Effector memory CD8-positive, alpha-beta T cell (primary cell): Measurements from ENCODE around the gene UNC119.

ENCODE experiments used
- ATAC-seq: fragments of 150-1000 bp; cut with Tn5 transposase; replicated peaks from 2 replicates; pipeline ENCODE4 v1.10.0; 2021; ENCODE audit warnings: mild to moderate bottlenecking, moderate library complexity
- DNase-seq, 3 experiments: peaks; one replicate each; pipeline ENCODE4 v3.0.0; 2021
- H3K27ac Mint-ChIP-seq, 2 donors: one replicate each; pipeline ENCODE4 v1.8.0; 2022; ENCODE audit warnings: mild to moderate bottlenecking in 2 of 2, mixed read lengths in 2 of 2, moderate library complexity in 2 of 2
- H3K27me3 Mint-ChIP-seq, 2 donors: one replicate each; pipeline ENCODE4 v1.8.0; 2022; ENCODE audit warnings: mixed read lengths in 2 of 2
- H3K36me3 Mint-ChIP-seq: one replicate; pipeline ENCODE4 v1.8.0; 2022; ENCODE audit warnings: mild to moderate bottlenecking, moderate library complexity, mixed read lengths; ENCODE audit not compliant: insufficient read depth
- H3K4me1 Mint-ChIP-seq, 2 donors: one replicate each; pipeline ENCODE4 v1.8.0; 2022; ENCODE audit warnings: low read depth in 2 of 2, mixed read lengths in 2 of 2
- H3K4me3 Mint-ChIP-seq, 2 donors: one replicate each; pipeline ENCODE4 v1.8.0; 2022; ENCODE audit warnings: mild to moderate bottlenecking in 2 of 2, mixed read lengths in 2 of 2, moderate library complexity in 2 of 2
- H3K9me3 Mint-ChIP-seq, 2 donors: one replicate each; pipeline ENCODE4 v1.8.0; 2022; ENCODE audit warnings: mixed read lengths in 2 of 2

UNC119 gene

DNA sequence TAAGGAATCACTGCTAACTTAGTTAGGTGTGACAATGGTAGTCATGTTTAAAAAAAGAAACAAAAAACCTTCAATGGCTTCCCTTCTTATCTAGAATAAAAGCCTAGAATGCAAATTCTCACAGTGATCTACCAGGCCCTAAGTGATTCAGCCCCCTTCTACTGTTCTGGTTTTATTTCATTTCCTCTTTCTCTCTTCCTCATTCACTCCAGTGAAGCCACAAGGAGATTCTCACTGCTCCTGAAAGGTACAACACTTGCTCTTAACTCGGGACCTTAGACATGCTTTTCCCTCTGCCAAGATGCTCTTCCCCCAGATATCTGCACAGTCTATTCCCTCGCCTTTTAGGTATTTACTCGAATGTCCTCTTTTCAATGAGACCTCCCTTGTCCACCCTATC lies 15.2 kb upstream of the UNC119 start:
- peaks cover 35 to 47% of the 10 kb centered on the region in 2 donors for H3K4me1 Mint-ChIP-seq
- H3K27ac Mint-ChIP-seq = peak overlapping the region; percentile 1 to 44
- no peaks in the 10 kb centered on the region for H3K9me3 Mint-ChIP-seq
- no peaks in the 10 kb centered on the region for H3K27me3 Mint-ChIP-seq
- ATAC-seq = no peak
- H3K4me3 Mint-ChIP-seq = no peak overlapping the region
- DNase-seq = no peak
- H3K36me3 Mint-ChIP-seq = peaks cover 37% of the 10 kb centered on the region

- Mint-ChIP-seq H3K27ac (no peak overlapping the region), H3K4me3 (no peak overlapping the region), H3K27me3 (no peaks in the 10 kb centered on the region), H3K36me3 (peaks cover 61% of the 10 kb centered on the region), H3K9me3 (no peaks in the 10 kb centered on the region), H3K4me1 (peaks cover 11 to 23% of the 10 kb centered on the region in 2 donors)
- ATAC-seq (no peak), DNase-seq (no peak)
These were observed 11.1 kb upstream of the UNC119 start for GRCh38 chr17:28563475-28563874.

- H3K9me3 Mint-ChIP-seq = no peaks in the 10 kb centered on the region
- no peak overlapping the region for H3K27ac Mint-ChIP-seq
- no peak for ATAC-seq
- no peaks in the 10 kb centered on the region for H3K27me3 Mint-ChIP-seq
- H3K4me3 Mint-ChIP-seq = no peak overlapping the region
- H3K36me3 Mint-ChIP-seq = peaks cover 43% of the 10 kb centered on the region
- DNase-seq = no peak
- H3K4me1 Mint-ChIP-seq = peaks cover 24 to 27% of the 10 kb centered on the region in 2 donors
These were observed 2.6 kb upstream of the UNC119 start for GRCh38 chr17:28555022-28555421.

- Mint-ChIP-seq H3K36me3 (peaks cover 39% of the 10 kb centered on the region), H3K27me3 (no peaks in the 10 kb centered on the region), H3K4me1 (peaks cover 28 to 32% of the 10 kb centered on the region in 2 donors), H3K4me3 (no peak overlapping the region), H3K9me3 (no peaks in the 10 kb centered on the region), H3K27ac (no peak overlapping the region)
- ATAC-seq = no peak
- DNase-seq = no peak
These were observed 2.1 kb upstream of the UNC119 start for GRCh38 chr17:28554565-28554964.

- Mint-ChIP-seq H3K4me1 (peaks cover 43 to 47% of the 10 kb centered on the region in 2 donors), H3K36me3 (peaks cover 30% of the 10 kb centered on the region), H3K27me3 (no peaks in the 10 kb centered on the region), H3K27ac (peak overlapping the region; percentile 88 to 95), H3K4me3 (peak overlapping the region; percentile 95 to 97), H3K9me3 (no peaks in the 10 kb centered on the region)
- DNase-seq (no peak), ATAC-seq (no peak)
These were observed 629 bp upstream of the UNC119 start for GRCh38 chr17:28553000-28553505.

DNA sequence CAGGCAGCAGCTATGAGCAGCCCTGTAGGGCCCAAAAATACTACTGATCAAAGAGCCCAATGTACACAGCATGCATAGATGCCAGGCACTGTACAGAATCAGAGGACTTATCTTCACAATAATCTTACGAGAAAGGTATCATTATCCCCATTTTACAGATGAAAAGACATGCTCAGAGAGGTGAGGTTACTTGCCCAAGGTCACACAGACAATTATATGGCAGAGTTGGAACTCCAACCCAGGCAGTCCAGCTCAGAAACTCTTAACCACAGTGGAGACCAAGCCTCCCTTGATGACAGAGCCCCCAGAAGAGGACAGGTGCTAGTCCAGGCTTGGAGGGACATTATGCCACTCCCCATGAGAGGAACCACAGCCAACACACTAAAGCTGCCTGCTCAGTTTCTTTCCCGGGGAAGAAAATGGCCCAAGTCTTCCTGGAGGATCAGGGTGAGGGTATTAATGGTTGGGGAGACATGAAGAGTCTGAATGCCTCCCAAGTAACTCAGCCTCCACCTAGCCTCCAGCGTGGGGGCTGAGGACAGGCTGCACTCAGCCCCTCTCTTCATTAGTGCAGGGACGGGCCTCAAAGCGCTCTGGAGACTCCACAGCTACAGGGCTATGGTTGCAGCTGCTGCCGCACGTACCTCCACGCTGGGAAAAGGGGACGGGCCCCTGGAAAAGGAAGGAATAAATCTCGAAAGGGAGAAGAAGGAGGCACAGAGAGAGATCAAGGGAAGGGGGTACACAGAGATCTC lies 826 bp downstream of the UNC119 start:
- DNase-seq (no peak), ATAC-seq (no peak)
- H3K9me3 Mint-ChIP-seq = no peaks in the 10 kb centered on the region
- H3K4me3 Mint-ChIP-seq = peak overlapping the region; percentile 95 to 97
- peaks cover 47 to 48% of the 10 kb centered on the region in 2 donors for H3K4me1 Mint-ChIP-seq
- H3K27ac Mint-ChIP-seq = peak overlapping the region; percentile 92 to 95
- peaks cover 23% of the 10 kb centered on the region for H3K36me3 Mint-ChIP-seq
- H3K27me3 Mint-ChIP-seq = no peaks in the 10 kb centered on the region

DNA sequence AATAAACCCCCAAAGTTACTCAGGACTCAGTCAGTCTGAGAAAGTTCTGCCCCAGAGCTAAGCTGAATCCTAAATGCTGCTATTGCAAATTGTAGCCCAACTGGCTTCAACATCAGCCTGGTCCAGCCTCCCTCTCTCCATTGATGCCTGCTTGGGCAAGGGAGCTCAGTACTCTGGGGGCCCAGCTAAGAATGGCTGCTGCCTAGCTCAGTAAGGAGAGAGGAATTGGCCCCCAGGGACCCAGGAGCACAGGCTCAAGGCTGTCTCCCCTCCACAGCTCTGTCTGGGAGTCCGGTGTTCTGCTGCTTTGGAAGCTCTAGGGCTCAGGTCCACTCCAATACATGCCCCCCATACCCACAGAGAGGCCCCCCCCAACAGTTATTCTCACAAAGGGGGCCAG lies 1.6 kb downstream of the UNC119 start:
- Mint-ChIP-seq H3K4me3 (peak overlapping the region; percentile 95 to 97), H3K27ac (peak overlapping the region; percentile 92 to 95), H3K27me3 (no peaks in the 10 kb centered on the region), H3K4me1 (peaks cover 47 to 48% of the 10 kb centered on the region in 2 donors), H3K9me3 (no peaks in the 10 kb centered on the region), H3K36me3 (peaks cover 16% of the 10 kb centered on the region)
- DNase-seq (no peak), ATAC-seq (no peak)

GRCh38 chr17:28549236-28550132 lies 2.9 kb downstream of the UNC119 start:
- H3K4me3 Mint-ChIP-seq = peak overlapping the region; percentile 41 to 95
- peak overlapping the region; percentile 92 to 95 for H3K27ac Mint-ChIP-seq
- H3K36me3 Mint-ChIP-seq = peaks cover 4% of the 10 kb centered on the region
- H3K27me3 Mint-ChIP-seq = no peaks in the 10 kb centered on the region
- peak; percentile 54 to 65 (median 61) for DNase-seq
- ATAC-seq = peak; percentile 82
- peaks cover 47 to 51% of the 10 kb centered on the region in 2 donors for H3K4me1 Mint-ChIP-seq
- H3K9me3 Mint-ChIP-seq = no peaks in the 10 kb centered on the region

DNA sequence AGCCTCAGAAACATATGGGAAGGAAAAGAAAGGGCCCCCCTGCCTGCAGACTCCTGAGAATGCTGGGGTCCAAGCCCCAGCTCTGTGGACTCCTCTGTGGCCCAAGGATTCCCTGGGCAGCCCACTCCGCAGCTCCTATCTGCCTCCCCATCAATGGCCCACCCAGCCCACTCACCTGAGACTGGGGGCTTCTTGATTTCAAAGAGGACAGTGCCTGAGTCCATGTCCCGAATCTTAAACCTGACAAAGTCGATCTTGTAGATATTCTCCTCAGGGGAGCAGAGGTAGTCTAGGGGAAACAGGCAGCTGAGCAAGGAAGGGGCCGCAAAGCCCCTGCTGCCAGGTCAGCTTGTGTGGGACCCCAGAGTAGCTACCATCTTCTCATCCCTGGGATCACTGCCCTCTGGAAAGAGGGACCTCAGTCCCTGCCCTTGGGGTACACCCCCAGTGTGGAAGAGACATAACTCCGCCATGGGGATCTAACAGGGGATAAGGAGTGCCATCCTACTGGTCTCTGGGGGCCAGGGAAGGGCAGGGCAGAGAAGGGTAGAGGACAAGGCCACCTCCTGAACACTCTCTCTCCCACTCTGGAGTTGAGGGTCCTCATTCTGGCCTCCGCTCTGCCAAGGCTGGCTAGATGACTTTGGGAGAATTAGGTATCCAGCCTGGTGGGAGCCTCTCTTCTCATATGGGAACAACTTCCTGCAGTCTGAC lies 3.9 kb downstream of the UNC119 start:
- no peaks in the 10 kb centered on the region for H3K9me3 Mint-ChIP-seq
- H3K4me3 Mint-ChIP-seq = peak overlapping the region; percentile 38 to 95
- DNase-seq = no peak
- H3K4me1 Mint-ChIP-seq = peaks cover 47 to 51% of the 10 kb centered on the region in 2 donors
- peak overlapping the region; percentile 92 to 95 for H3K27ac Mint-ChIP-seq
- no peak for ATAC-seq
- no peaks in the 10 kb centered on the region for H3K27me3 Mint-ChIP-seq
- peaks cover 3% of the 10 kb centered on the region for H3K36me3 Mint-ChIP-seq

GRCh38 chr17:28547623-28548416 lies 4.6 kb downstream of the UNC119 start:
- DNase-seq = peak; percentile 47 to 53 (median 52)
- H3K27me3 Mint-ChIP-seq = no peaks in the 10 kb centered on the region
- H3K27ac Mint-ChIP-seq = peak overlapping the region; percentile 92 to 95
- H3K4me3 Mint-ChIP-seq = peak overlapping the region; percentile 38 to 45
- no peaks in the 10 kb centered on the region for H3K9me3 Mint-ChIP-seq
- ATAC-seq = peak; percentile 23
- H3K4me1 Mint-ChIP-seq = peaks cover 46% of the 10 kb centered on the region in 2 donors
- peaks cover 3% of the 10 kb centered on the region for H3K36me3 Mint-ChIP-seq

GRCh38 chr17:28547096-28547622 lies 5.3 kb downstream of the UNC119 start:
- peaks cover 3% of the 10 kb centered on the region for H3K36me3 Mint-ChIP-seq
- ATAC-seq (no peak), DNase-seq (no peak)
- H3K27ac Mint-ChIP-seq = peak overlapping the region in 1 of 2 donors; percentile 92
- peak overlapping the region; percentile 20 to 38 for H3K4me3 Mint-ChIP-seq
- no peaks in the 10 kb centered on the region for H3K9me3 Mint-ChIP-seq
- H3K4me1 Mint-ChIP-seq = peaks cover 43 to 44% of the 10 kb centered on the region in 2 donors
- H3K27me3 Mint-ChIP-seq = no peaks in the 10 kb centered on the region

DNA sequence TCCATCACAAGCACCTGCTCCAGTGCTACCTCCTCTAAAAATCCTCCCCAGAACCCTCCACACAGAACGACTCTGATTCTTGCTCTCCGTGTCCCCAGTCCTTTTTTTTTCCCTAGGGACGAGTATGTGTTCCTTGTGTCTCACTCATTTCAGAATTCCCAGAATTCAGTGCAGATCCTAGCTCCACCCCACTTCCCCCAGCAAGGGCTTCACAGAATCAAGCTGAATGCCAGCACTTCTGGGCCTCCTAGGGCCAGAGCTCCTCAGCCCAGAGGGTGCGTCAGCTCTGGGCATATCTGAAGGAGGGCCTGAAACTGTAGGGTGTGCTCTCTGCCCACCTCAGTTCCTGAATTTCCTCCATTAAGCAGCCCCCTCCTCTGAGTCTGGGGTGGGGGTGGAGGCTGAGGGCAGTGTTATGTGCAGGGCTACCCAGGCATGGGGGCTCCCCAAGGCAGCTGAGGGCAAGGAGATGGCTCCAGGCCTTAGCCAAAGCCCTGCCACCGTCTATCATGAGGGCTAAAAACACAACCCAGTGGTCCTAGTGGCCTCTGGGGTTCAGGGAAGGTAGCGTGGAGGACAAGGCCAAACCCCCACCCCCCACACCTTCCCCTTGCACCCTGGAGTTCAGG lies 6.5 kb downstream of the UNC119 start:
- peak overlapping the region in 1 of 2 donors; percentile 80 for H3K27ac Mint-ChIP-seq
- H3K4me1 Mint-ChIP-seq = peaks cover 32 to 33% of the 10 kb centered on the region in 2 donors
- no peaks in the 10 kb centered on the region for H3K27me3 Mint-ChIP-seq
- H3K36me3 Mint-ChIP-seq = peaks cover 3% of the 10 kb centered on the region
- ATAC-seq (no peak), DNase-seq (no peak)
- no peaks in the 10 kb centered on the region for H3K9me3 Mint-ChIP-seq
- no peak overlapping the region for H3K4me3 Mint-ChIP-seq
